Neural cell (in vitro differentiated cells): ENCODE data around the gene TM7SF3. TPM values are rescaled to one million over a fixed set of nuclear protein-coding genes. Genes with fewer than 3 reads are reported as not detected.

Experiments used
- H2AFZ ChIP-seq: fragments of 200-600, 300-800 bp; sonication (generic), shearing (Covaris generic); 2 replicates; pipeline ENCODE4 v1.6.0; 2014; ENCODE audit warnings: low read depth, mild to moderate bottlenecking, antibody characterized with exemption, low read length, moderate library complexity
- H3F3A ChIP-seq: fragments of 200-600 bp; shearing (Covaris generic); 2 replicates; pipeline ENCODE4 v1.6.1; 2016; ENCODE audit warnings: mild to moderate bottlenecking, moderate library complexity, mixed read lengths, antibody characterized with exemption, low read length; ENCODE audit not compliant: insufficient read depth, poor library complexity, severe bottlenecking
- H3K27ac ChIP-seq: fragments of 200-600, 300-800 bp; sonication (generic), shearing (Covaris generic); 2 replicates; pipeline ENCODE4 v1.5.1; 2014; ENCODE audit warnings: mild to moderate bottlenecking, low read length, moderate library complexity
- H3K27me3 ChIP-seq: fragments of 300-800, 200-600 bp; sonication (generic), shearing (Covaris generic); 2 replicates; pipeline ENCODE4 v1.6.0; 2014; ENCODE audit warnings: mild to moderate bottlenecking, low read depth, low read length, moderate library complexity; ENCODE audit not compliant: insufficient read depth
- H3K36me3 ChIP-seq: fragments of 300-800, 200-600 bp; sonication (generic), shearing (Covaris generic); 2 replicates; pipeline ENCODE4 v1.5.1; 2014; ENCODE audit warnings: mild to moderate bottlenecking, antibody characterized with exemption, low read length, moderate library complexity; ENCODE audit not compliant: insufficient read depth
- H3K4me2 ChIP-seq: fragments of 300-800, 200-600 bp; sonication (generic), shearing (Covaris generic); 2 replicates; pipeline ENCODE4 v1.6.0; 2014; ENCODE audit warnings: mild to moderate bottlenecking, low read length
- H3K4me3 ChIP-seq: fragments of 300-800, 200-600 bp; sonication (generic), shearing (Covaris generic); 2 replicates; pipeline ENCODE4 v1.5.1; 2014; ENCODE audit warnings: mild to moderate bottlenecking, low read length, moderate library complexity
- H3K79me2 ChIP-seq: fragments of 200-600 bp; shearing (Covaris generic); replicated peaks from 2 replicates; pipeline ENCODE4 v1.6.0; 2014; ENCODE audit warnings: mild to moderate bottlenecking, low read length, moderate library complexity; ENCODE audit not compliant: insufficient read depth
- H3K9ac ChIP-seq: fragments of 300-800, 200-600 bp; sonication (generic), shearing (Covaris generic); 2 replicates; pipeline ENCODE4 v1.6.1; 2016; ENCODE audit warnings: mild to moderate bottlenecking, low read length, mixed read lengths
- H3K9me2 ChIP-seq: fragments of 200-600 bp; shearing (Covaris generic); 2 replicates; pipeline ENCODE4 v1.6.1; 2016; ENCODE audit warnings: mild to moderate bottlenecking, low read length, mixed read lengths; ENCODE audit not compliant: insufficient read depth
- H3K9me3 ChIP-seq: fragments of 200-600, 300-800 bp; sonication (generic), shearing (Covaris generic); 2 replicates; pipeline ENCODE4 v1.6.1; 2016; ENCODE audit warnings: mild to moderate bottlenecking, mixed run types, low read length, moderate library complexity, mixed read lengths
- H4K20me1 ChIP-seq: fragments of 200-600 bp; shearing (Covaris generic); 2 replicates; pipeline ENCODE4 v1.6.1; 2016; ENCODE audit warnings: mild to moderate bottlenecking, mixed run types; ENCODE audit not compliant: insufficient read depth
- EP300 ChIP-seq: fragments of 450-650 bp; conservative IDR thresholded peaks from 2 replicates; pipeline ENCODE4 v1.6.1; 2014; ENCODE audit warnings: antibody characterized with exemption, mild to moderate bottlenecking, moderate library complexity; ENCODE audit not compliant: poor library complexity, severe bottlenecking
- EZH2 ChIP-seq: fragments of 200-600, 300-800 bp; shearing (Covaris generic), sonication (generic); IDR thresholded peaks from 2 replicates; pipeline ENCODE4 v1.6.1; 2014; ENCODE audit warnings: antibody characterized with exemption, low read length, borderline replicate concordance, mild to moderate bottlenecking; ENCODE audit not compliant: insufficient read depth, poor library complexity, severe bottlenecking
- MXI1 ChIP-seq: fragments of 450-650 bp; conservative IDR thresholded peaks from 2 replicates; pipeline ENCODE4 v1.6.1; 2014; ENCODE audit warnings: antibody characterized with exemption, mild to moderate bottlenecking; ENCODE audit not compliant: poor library complexity, severe bottlenecking
- POLR2AphosphoS5 ChIP-seq: IDR thresholded peaks from 2 replicates; pipeline ENCODE4 v1.6.1; 2012
- RAD21 ChIP-seq: fragments of 450-650 bp; conservative IDR thresholded peaks from 2 replicates; pipeline ENCODE4 v1.6.1; 2014; ENCODE audit warnings: antibody characterized with exemption, mild to moderate bottlenecking, moderate library complexity
- SMC3 ChIP-seq: fragments of 450-650 bp; conservative IDR thresholded peaks from 2 replicates; pipeline ENCODE4 v1.6.1; 2014; ENCODE audit warnings: antibody characterized with exemption, mild to moderate bottlenecking, moderate library complexity; ENCODE audit not compliant: poor library complexity
- TAF1 ChIP-seq: IDR thresholded peaks from 2 replicates; pipeline ENCODE4 v1.6.1; 2012; ENCODE audit warnings: low read depth
- polyA plus RNA-seq: library from polyadenylated mRNA; depleted of rRNA; stranded (reverse); fragments of >200 nt; gene quantifications from 2 replicates; pipeline ENCODE4 v1.2.3, GENCODE V29; 2014
- TF ChIP-seq, protein P1 (sequence below): fragments of 450-650 bp; IDR thresholded peaks from 2 replicates; pipeline ENCODE4 v1.5.1; 2014; ENCODE audit warnings: antibody characterized with exemption, mild to moderate bottlenecking, moderate library complexity; ENCODE audit not compliant: poor library complexity, severe bottlenecking
- TF ChIP-seq, protein P2 (sequence below): IDR thresholded peaks from 2 replicates; pipeline ENCODE4 v1.6.1; 2012; ENCODE audit warnings: borderline replicate concordance

Gene TM7SF3
- polyA plus RNA-seq, 1 donor from 2014 or later = 30.0 TPM

DNA sequence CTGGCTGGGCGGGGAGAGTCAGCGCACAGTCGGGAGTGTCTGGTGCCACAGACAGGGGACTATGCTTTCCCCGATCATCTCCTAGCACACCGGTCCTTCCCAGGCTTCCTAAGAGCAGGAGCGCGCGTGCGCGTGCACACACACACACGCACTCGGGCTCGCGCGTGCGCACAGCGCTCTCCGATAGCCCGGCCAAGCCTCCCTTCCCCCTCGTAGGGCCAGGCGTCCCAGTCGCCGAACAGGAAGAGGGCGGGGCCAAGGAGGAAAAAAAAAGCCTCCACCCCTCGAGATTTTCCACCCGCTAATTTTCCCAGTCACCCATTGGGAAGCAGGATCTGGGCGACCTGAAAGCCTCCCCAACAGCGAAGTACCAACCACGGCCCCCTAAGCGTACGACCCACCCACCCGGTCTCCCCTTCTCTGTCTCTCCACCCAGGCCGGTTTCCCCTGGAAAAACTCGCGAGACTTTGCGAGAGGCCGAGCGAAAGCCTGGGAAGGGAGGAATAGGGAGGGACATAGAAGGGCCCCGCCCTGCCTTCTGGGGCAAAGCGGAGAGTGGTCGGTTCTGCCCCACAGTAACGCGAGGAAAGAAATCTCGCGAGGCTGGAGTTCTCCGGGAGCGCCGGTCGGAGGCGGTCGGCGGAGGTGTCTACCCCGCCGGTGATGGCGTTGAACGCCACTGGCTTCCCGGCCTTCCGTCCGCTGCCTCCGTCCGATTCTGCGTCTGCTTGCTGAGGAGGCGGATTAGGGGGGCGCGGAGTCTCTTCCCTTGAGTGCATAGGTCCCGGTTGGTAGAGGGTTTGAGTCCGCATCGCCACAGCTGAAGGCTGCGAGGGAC is 76.1 kb downstream of the TM7SF3 start, which contains the start of the genes FGFR1OP2 and INTS13:
FGFR1OP2 (plus strand) TSS at position 608 of the 838 bp plus-strand sequence. CDS start 15,689 bp downstream, outside the sequence.
INTS13 (minus strand) TSS at position 119 of the 838 bp plus-strand sequence. CDS start 1,178 bp downstream, outside the sequence.
- H3K27me3 ChIP-seq = no peaks in the 10 kb centered on the region
- peak within 1 kb of the TSS; percentile 85 for H3K4me2 ChIP-seq
- peak within 1 kb of the TSS; percentile 84 for H3K4me3 ChIP-seq
- H3K36me3 ChIP-seq = no peaks in the 10 kb centered on the region
- H3F3A ChIP-seq = peaks cover 5% of the 10 kb centered on the region
- H3K9ac ChIP-seq = peak within 1 kb of the TSS; percentile 92
- H4K20me1 ChIP-seq = no peaks in the 10 kb centered on the region
- H3K79me2 ChIP-seq = peaks cover 68% of the 10 kb centered on the region
- H3K9me3 ChIP-seq = no peaks in the 10 kb centered on the region
- TF ChIP-seq EP300 (peak; percentile 67), MXI1 (peak; percentile 65), POLR2AphosphoS5 (peak; percentile 95), SMC3 (no peak), EZH2 (no peak), RAD21 (peak; percentile 46), TAF1 (no peak)
- TF ChIP-seq, protein P1, sequence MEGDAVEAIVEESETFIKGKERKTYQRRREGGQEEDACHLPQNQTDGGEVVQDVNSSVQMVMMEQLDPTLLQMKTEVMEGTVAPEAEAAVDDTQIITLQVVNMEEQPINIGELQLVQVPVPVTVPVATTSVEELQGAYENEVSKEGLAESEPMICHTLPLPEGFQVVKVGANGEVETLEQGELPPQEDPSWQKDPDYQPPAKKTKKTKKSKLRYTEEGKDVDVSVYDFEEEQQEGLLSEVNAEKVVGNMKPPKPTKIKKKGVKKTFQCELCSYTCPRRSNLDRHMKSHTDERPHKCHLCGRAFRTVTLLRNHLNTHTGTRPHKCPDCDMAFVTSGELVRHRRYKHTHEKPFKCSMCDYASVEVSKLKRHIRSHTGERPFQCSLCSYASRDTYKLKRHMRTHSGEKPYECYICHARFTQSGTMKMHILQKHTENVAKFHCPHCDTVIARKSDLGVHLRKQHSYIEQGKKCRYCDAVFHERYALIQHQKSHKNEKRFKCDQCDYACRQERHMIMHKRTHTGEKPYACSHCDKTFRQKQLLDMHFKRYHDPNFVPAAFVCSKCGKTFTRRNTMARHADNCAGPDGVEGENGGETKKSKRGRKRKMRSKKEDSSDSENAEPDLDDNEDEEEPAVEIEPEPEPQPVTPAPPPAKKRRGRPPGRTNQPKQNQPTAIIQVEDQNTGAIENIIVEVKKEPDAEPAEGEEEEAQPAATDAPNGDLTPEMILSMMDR = no peak
- TF ChIP-seq, protein P2, sequence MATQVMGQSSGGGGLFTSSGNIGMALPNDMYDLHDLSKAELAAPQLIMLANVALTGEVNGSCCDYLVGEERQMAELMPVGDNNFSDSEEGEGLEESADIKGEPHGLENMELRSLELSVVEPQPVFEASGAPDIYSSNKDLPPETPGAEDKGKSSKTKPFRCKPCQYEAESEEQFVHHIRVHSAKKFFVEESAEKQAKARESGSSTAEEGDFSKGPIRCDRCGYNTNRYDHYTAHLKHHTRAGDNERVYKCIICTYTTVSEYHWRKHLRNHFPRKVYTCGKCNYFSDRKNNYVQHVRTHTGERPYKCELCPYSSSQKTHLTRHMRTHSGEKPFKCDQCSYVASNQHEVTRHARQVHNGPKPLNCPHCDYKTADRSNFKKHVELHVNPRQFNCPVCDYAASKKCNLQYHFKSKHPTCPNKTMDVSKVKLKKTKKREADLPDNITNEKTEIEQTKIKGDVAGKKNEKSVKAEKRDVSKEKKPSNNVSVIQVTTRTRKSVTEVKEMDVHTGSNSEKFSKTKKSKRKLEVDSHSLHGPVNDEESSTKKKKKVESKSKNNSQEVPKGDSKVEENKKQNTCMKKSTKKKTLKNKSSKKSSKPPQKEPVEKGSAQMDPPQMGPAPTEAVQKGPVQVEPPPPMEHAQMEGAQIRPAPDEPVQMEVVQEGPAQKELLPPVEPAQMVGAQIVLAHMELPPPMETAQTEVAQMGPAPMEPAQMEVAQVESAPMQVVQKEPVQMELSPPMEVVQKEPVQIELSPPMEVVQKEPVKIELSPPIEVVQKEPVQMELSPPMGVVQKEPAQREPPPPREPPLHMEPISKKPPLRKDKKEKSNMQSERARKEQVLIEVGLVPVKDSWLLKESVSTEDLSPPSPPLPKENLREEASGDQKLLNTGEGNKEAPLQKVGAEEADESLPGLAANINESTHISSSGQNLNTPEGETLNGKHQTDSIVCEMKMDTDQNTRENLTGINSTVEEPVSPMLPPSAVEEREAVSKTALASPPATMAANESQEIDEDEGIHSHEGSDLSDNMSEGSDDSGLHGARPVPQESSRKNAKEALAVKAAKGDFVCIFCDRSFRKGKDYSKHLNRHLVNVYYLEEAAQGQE = peak; percentile 78
- H2AFZ ChIP-seq = peak within 1 kb of the TSS; percentile 83
- H3K9me2 ChIP-seq = no peaks in the 10 kb centered on the region
- peak within 1 kb of the TSS; percentile 93 for H3K27ac ChIP-seq

DNA sequence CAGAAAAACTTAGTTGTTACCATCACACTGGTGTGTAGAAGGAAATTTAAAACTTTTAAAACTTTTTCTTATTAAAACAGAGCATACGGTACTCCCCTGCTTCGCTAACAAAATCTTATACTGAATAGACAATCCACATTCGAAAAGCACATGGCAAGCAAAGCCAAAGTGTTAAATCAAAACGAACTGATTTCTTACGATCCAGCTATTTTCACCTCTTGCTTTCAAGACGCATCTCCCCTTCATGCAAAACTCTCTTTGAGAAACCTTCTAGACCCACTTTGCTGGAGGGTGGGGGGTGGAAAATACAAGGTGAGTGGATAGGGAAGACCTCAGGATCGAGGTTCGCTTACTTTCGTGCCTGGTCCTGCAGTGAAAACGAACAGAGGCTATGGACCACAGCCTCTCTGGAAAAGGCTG is 76.7 kb downstream of the TM7SF3 start:
- Histone ChIP-seq H3K27me3 (no peaks in the 10 kb centered on the region), H3K9me3 (no peaks in the 10 kb centered on the region), H2AFZ (peak overlapping the region; percentile 28), H3K36me3 (no peaks in the 10 kb centered on the region), H4K20me1 (no peaks in the 10 kb centered on the region), H3K9me2 (no peaks in the 10 kb centered on the region), H3K4me2 (peak overlapping the region; percentile 85), H3K4me3 (peak overlapping the region; percentile 84), H3K9ac (peak overlapping the region; percentile 92), H3K27ac (peak overlapping the region; percentile 93), H3K79me2 (peaks cover 61% of the 10 kb centered on the region), H3F3A (peaks cover 5% of the 10 kb centered on the region)
- peak; percentile 91 for TF ChIP-seq MXI1
- TF ChIP-seq EP300 = no peak
- TF ChIP-seq SMC3 = peak; percentile 63
